Fibroblast of gingiva (primary cell): ENCODE data around the gene SCAMP1.

Source experiments
- DNase-seq: peaks from one replicate; pipeline ENCODE4 v3.0.0-alpha.2; 2011; ENCODE audit warnings: low read depth

The SCAMP1 gene

DNA sequence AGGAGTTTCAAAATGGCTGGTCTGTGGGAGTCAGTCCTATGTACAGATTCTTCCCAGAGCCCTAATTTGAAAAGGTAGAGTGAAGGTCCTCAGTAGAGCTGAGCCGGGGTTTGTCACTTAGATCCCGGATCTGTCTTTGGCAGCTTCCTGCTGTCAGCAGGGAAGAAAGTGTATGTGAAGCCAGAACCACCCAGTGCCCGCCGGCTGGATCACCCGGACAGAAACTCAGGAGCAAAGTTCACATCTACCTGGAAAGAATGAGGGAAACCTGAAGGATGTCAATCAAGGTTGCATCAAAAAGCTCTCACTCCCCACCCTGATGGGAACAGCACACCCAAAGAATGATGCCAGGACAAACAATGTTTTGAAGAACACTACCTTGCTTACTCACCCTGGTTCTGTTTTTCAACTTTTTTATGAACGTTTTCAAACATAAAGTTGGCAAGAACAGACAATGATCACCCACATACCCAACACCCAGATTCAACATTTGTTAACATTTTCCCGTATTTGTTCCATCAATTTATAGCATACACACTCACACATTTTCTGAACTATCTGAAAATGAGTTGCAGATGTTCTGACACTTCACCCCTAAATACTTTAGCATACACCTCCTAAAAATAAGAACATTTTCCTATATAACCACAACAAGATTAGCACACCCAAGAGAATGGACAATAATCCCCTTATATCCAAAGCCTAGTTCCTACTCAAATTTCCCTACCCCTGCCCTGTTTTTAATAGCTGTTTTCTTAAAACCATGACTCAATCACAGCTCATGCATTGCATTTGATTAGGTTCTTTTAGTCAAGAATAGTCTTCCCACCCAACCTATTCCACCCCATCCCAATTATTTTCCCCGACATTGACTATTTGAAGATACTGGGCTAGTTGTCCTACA, 154.3 kb downstream of the SCAMP1 start:
- no peak for DNase-seq

DNA sequence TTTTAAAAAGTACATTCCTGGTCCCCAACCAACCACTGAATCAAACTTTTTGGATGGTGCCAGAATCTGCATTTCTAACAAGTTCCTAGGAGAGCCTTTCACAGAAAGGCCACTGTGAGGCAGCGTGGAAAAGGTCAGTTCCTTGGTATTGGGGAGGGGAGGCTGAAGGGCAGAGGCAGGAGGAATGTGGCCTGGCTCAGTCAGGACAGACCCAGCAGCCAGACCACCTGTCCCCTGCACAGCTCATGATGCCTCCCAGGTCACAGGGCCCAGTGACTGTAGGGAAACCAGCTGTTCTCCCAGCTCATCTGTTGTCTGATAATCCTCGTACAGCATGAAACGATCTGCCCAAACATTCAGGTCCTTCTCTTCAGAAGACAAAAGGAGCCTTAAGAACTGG, 155.3 kb downstream of the SCAMP1 start:
- DNase-seq, result no peak

DNA sequence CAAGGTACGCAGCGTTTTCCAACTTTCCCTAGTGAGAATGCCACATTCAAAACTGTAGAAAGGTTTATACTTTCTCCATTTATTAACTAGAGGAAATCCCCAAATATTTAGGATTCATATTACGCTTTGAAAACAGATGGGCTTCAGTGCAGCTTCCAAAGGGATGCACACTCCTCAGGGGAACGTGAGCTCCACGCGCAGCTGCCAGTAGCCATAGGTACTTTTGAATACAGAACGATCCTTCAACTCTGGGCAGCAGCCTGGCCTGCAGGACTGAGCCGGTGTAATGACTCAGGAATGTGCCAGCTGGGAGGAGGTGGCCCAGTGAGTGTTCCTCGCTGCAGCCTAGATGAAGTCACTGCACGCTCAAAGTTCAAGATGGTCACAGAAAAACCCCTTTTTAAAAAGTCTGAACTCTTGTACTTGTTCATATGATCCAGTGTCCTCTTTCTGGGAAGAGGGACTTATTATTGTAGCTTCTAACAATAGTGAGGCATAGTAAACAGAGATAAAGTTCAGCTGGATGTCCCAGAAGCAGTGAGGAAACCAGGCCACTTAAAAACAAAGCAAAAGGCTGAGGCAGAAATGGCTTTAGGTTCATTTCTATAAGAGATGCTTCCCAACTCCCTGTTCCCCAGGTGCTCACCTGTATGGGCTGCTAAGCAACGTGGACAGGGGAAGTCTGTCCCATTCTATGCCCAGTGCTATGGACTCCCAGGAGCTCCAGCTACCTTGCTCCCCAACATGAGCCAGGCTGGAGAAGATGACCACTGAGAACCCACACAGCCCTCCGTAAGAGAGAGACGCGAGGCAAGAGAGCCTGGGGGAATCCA, 158.2 kb downstream of the SCAMP1 start:
- peak; percentile 72 for DNase-seq

DNA sequence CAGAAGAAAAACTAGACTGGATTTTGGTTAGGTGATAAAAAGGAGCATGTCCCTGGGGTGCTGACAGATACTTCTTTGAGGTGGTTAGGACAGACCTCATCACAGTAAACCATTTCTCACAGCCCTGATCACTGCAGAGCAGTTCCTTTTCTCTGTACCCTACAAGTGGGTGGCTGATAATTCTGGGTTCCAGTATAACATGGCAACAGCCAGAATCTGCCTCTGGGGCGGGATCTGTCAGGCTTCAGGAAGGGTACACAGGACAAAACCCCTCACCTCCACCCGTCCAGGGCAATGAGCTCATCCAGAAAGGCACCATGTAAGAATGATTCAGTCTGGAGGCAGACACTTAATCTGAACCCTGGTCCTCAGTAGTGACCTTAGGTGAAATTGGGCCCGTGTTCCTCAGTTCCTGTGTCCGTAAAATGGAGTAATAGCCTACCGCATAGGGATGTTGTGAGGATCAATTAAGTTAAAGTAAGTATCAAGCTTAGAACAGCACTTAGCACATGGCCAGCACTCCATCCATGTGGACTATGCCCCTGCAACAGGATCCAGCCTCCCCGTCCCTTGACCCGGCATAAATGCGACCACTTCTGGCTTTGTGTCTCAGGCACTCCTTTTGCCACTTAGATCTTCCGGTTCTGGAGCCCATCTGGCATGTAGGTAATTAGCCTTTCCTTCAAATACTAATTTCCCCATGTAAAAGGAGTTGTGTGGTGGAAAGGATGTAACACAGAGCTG, 159.0 kb downstream of the SCAMP1 start:
- DNase-seq, result no peak

DNA sequence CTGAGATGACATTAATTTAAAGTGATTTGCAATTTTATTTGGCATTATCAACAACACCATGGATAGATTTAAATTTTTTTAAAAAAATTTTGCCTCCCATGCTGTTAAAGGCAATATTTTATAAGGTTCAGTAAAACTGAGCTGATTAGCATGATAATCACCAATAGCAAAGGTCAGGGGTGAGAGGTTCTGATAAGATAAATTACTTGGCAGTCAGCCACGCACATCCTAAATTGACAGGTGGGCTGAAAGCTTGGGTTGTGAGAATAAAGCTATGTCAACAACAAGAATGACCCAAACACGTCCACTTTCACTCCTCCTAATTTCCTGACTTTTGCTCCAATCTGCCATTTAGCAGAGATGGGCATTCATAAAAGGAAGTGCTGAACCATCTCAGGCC, 161.0 kb downstream of the SCAMP1 start:
- no peak for DNase-seq

DNA sequence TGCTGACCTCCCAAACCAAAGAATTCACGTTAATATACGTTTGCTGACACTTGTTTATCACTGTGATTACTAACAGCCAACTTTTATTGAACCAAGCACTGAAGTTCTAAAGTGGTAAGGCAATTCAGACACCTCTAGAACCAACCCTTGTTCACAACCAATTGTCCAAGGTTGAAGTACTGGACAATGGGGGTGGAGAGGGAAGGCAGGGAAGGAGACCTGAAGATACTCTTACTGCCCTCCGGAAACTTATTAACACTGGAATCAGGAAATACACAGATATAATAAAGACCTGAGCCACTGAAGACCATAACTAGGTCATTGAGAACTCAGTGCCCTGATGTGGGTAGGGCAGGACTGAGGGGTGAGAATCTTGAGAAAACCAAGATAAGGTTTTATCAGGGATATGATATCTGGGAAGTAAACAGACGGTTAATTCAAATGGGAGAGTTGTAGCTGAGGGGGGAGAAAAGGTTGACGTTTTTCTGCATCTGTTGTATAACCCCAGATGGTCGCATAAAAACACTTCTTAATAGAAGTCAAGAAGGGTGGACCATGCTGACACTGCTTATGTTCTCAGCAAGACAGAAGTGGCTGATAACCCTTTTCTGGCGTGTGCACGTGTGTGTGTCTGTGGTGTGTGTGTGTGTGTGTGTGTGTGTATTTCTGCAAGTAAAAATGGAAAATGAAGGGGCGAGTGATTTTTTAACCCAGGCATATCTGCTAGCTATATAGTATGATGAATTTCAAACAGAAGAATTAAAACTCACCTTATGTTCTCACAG, 162.3 kb downstream of the SCAMP1 start:
- DNase-seq, result no peak

DNA sequence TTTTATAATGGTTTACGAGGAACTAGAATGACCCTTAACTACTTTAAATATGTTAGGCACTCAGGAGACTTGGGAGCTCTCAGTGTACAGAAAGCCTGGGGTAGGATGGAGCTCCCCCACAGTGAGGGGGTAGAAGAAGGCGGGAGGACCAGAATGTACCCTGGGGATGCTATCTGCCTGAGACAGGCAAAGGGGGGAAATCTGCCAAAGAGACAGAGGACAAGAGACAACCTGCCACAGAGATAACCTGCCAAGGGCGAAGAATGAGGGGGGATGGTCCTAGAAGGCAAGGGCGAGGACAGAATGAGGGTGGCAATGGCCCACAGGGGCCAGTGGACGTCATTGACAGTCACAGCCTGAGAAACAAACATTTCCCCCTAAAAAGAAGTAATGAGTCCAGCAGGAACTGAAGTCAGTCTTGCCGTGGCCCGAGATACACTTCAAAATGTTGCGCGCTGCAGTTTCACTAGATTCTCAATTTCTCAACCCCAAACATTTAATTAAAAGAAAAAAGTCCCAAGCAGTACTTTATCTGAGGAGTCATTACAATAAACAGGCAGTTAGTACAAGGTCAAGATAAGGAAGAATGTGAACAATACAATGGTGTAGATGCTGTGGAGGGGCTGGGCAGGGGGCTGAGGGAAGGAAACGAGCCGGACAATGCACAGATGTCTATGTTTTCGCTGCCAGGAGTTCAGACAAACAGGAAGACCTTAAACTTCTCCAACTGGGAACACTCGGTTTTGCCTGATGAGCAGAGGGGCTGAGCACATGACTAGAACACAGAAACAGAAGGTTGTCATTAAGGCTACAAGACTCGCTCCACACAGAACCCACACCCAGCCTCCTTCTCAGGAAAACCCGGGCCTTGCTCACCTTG, 163.1 kb downstream of the SCAMP1 start:
- DNase-seq, result no peak

DNA sequence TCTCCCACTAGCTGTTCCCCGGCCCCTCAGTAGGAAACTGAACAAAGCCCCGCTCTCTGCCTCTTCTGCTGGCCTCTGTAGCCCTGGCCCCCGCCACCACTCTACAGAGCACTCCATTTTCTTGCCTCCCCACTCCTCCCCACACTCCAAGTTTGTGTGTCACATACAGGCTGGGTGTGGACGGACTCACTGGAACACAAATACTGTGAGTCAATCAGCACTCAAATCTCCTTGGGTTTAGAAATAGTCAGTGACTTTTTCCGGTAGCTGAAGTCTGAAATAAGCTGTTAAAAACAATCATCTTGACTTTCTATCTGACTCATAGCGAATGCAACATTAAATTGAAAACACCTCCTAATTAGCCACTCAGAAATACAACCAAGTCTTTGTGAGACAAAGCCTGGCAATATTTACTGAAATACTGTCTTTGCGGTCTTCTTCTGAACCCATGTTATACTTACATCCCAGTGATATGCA, 165.7 kb downstream of the SCAMP1 start:
- DNase-seq, result peak; percentile 67

DNA sequence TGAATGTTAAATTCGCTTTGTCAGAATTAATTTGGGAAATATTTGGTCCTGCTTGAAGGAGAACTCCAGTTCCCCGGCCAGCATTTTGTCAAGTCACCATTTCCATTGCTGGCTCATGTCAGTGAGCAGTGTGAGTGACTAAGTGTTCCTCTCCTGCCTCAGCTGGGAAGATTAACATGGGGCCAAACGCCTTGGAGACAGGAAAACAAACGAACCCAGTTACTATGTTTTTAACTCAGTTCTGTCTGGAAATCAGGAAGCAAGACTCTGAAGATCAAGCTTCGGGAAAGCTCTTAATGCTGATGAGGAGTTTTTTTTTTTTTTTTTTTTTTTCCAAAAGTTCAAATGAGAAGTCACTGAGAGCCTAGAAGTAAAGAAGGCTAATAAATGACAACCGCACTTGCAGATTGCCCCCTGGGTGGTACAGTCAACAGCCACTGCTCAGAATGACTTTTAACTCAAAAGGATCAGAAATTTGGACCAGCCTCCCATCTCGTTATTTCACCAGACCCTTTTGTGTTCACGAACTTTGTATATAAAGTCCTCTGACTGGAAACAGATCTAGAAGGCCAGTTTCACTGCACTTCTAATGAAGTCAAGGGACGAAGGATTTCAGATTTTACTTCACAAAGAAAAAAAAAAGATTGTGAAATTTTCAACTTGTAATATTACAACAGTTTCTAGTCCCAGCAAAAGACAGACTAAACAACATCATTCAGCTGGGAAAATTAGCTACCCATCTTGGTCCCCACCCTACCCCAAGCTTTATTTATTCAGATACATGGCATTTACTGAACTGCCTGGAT, 166.8 kb downstream of the SCAMP1 start:
- peak; percentile 90 for DNase-seq

DNA sequence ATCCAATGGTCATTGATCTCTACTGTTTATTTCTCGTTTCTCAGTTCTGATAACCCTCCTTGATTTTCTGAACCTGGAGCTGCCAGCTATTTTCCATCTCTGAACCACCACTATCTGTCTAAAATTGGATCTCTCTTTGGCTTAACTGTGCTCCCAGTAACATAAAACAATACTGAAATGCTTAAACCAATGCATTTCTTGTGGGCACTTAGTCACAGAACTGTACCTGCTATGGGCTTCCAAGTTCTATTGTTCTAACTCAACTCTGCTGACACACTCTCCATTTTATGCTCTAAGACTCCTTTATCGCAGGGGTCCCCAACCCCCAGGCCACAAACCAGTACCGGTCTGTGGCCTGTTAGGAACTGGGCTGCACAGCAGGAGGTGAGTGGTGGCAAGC, 167.5 kb downstream of the SCAMP1 start:
- no peak for DNase-seq
